Stimulated activated CD8-positive, alpha-beta memory T cell treated with anti-CD3 and anti-CD28 coated beads, Interleukin-4, amount 100 ng/mL, for 4 hours (primary cell): ENCODE results near the gene TEKT3.

Experiments
- DNase-seq, 2 donors: peaks; one replicate each; pipeline ENCODE4 v3.0.0-alpha.2; 2020; ENCODE audit warnings: low read depth in 2 of 2, low spot score in 1 of 2

The TEKT3 gene

GRCh38 chr17:15341385-15341849 is at the start of gene TEKT3:
TEKT3 (minus strand) TSS chr17:15341597; CDS start chr17:15331585, 10,012 bp downstream.
- DNase-seq = no peak

DNA sequence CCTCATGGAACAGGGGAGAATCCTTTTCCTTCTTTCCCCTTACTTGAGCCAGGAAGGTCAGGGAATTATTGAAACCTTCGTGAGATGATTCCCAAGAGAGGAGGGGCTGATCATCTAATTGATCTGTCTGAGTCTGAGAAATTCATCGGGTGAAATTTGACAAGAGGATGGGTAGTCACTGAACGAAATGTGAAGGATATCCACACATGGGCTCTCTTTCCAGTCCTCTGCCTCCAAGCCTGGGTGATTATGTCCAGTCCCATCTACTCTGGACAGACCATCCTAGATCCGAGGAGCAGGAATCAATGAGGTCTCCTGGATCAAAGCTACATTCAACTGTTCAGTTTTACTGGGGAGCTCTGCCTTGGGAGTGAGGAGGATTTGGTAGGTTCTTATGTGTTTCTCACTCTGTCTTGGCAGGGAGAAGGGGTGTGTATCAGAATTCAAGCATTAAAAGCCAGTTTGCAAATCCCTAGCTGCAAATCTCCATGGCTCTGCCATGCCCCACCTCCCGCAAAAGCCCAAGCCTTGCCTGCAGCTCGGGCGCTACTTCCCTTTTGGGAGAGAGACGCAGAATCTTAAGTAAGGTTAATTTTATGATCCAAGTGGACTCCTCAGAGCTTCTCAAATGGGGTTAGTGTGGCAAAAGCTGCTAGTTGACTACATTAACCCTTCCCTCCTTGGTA is 47.1 kb upstream of the TEKT3 start:
- no peak for DNase-seq

GRCh38 chr17:15386083-15386482 is 44.7 kb upstream of the TEKT3 start:
- DNase-seq = no peak

DNA sequence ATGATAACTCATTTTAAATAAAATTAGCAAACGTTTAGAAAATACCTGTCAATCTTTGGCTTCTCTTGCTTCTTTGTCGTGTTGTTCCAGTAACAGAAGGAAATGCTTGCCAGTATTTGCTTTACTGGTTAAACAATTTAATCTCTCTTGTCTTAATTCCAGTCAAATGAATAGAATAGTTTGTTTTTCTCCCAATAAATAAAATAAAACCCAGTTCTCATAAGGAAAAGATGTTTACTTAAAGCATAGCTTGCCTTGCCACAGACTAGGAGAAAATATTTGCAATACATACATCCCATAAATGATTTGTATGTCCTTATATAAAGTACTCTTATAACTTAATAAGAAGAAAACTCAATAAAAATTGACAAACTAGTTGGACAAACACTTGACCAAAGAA is 43.9 kb upstream of the TEKT3 start:
- DNase-seq = no peak

DNA sequence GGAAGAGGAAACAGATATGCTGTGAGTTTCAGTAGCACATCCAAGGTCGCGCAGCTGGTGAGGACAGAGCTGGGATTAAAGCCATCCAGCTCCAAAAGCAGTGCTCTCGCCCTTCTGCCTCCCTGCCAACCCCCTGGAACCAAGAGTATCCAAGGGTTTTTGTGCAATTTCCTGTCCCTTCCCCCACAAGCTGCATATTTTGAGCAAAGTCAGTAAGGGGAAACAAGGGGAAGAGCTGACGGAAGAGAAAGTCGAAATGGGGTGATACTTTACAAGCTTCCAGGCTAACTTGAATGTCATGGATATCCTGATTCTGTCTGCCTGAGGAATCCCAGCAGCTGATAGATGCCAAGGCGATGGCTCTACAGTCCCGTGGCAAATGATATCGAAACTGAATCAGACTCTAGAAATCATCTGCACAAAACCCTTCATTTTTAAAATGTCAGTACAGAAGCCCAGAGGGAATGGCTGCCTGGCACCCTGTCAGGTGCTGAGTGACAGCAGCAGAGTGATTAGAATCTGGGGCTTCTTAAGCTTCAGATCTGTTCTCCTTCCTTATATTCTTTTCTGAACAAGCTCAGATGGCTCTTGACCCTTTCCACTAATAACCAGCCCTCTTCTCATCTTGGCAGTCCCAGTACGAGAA is 42.9 kb upstream of the TEKT3 start:
- no peak for DNase-seq

- no peak for DNase-seq
Measured at GRCh38 chr17:15382914-15383313, 41.5 kb upstream of the TEKT3 start.

DNA sequence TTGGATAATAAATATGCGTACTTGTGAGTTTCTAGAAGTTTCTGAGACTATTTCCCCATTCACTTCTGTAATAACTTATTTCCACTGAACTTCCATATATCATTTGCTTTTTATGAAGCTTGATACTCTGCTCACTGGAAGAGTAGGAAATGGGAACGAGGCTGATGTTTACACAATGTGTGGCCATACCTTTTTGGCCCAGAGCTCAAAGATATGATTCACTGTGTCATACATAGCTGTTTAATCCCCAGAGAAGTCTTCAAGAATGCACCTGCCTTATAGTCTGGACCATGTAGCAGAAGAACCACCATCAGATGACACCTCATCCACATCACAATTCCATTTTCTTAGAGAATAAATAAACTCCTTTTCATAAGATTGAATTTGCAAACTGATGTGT is 40.3 kb upstream of the TEKT3 start:
- DNase-seq = no peak

DNA sequence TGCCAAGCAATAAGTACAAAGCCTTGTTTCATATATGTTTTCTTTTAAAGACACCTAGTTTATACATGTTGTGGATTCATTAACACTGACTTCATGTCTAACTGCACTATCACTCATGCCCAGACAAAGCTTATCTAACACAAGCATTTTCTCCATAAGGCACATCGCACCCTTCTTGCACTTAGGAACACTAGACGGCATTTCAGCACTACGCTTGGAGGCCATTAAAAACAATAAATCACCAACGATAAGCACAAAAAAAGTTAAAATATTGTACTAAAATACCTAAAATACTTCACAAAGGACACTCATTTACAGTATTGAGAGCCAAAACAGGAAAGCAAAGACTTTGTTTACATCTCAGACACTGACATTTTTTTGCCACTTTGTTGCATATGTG is 39.0 kb upstream of the TEKT3 start:
- DNase-seq = no peak

GRCh38 chr17:15379659-15380058 is 38.3 kb upstream of the TEKT3 start:
- DNase-seq = no peak

- no peak for DNase-seq
Measured at GRCh38 chr17:15378243-15378642, 36.8 kb upstream of the TEKT3 start.

DNA sequence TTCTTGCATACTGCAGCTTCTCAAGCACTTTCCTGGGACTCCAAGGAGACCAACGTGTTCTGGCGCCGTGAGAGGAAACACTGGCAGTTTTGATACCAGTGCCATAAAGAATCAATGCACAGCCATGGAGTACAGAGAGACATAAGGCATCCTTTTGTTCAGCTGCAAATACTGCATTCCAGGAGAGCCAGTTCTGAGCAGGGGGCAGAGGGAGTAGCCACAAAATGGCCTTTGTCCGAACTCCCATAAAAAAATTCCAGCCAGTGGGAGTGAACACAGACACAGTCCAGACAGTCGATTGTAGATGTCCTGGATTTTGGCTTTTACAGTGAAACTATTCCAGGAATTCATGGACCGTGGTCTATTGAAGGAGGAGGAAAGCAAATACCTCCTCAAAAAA is 36.2 kb upstream of the TEKT3 start:
- no peak for DNase-seq

GRCh38 chr17:15377200-15377599 is 35.8 kb upstream of the TEKT3 start:
- no peak for DNase-seq

DNA sequence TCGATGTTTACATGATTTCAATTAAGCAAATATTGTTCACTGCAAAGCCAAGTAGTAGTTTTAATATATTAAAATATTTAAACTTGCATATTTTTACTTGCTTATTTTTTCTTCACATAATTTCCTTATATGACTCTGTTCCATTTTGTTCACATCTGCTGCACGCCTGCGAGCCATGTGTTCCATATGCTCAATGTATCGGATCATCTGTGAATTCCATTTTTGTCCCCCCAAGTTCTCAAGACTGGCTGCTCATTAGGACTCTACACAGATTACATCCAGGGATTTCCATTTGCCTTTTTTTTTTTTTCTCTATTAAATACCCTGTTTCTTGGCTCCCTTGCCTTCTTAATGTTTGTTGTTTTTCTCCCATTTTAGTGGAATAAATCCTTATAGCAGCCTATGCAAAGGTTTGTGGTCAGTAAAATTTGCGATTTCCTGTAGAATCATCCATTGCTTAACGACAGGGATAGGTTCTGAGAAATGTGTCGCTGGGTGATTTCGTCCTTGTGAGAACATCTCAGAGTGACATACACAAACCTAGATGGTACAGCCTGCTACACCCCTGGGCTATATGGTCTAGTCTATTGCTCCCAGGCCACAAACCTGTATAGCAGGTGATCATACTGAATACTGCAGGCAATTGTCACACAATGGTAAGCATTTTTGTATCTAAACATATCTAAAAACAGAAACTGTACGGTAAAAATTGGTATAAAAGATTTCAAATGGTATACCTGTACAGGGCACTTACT is 30.2 kb upstream of the TEKT3 start:
- no peak for DNase-seq

GRCh38 chr17:15368600-15368999 is 27.2 kb upstream of the TEKT3 start:
- no peak for DNase-seq

DNA sequence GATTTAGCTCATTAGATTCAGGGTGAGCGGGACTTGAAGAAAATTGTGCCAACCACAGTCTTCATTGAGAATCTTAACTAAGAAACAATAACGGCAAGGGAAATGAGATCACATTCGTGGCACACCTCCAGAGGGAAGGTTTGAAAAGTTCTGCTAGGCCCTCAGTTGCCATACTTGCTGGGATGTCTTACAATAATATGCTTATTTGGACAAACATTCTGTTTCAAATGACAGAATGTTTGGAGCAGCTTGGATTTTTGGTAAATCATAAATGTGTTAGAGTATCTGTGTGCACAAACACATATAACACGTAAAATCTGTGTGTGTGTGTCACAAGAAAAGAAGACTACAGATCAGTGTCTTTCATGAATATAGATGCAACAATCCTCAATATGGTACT is 24.6 kb upstream of the TEKT3 start:
- no peak for DNase-seq

- no peak for DNase-seq
Measured at GRCh38 chr17:15364615-15365014, 23.2 kb upstream of the TEKT3 start.

DNA sequence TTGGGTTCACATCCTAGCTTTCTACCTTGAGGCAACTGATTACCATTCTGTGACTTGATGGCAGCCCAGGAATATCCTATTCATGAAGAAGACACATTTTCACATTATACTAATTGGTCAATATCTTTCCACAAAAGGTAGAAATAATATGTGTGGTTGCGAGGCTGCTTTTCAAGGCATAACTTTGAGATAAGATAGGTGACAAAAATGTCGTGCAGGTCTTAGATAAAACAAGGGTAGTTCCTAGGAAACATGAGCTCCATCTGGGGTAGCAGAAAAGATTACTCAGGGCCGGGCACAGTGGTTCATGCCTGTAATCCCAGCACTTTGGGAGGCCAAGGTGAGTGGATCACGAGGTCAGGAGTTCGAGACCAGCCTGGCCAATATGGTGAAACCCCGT is 22.3 kb upstream of the TEKT3 start:
- no peak for DNase-seq

DNA sequence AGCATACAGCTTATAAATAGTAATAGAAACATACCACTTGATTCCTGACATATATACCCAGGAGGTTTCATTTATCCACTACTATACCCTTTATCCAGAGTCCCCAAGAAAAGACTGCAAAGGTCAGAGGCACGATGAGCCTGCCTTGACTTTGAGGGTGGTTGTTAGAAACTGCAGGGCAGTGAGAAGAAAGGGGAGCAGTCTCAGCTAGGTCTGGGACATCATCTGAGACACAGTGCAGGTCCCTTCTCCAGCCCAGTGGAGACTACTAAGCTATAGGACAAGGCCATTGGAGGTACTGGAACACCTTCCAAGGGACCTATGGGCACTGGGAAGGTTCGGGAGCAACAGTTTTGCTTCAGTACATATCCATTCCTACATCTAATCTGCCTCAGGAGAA is 20.2 kb upstream of the TEKT3 start:
- no peak for DNase-seq

DNA sequence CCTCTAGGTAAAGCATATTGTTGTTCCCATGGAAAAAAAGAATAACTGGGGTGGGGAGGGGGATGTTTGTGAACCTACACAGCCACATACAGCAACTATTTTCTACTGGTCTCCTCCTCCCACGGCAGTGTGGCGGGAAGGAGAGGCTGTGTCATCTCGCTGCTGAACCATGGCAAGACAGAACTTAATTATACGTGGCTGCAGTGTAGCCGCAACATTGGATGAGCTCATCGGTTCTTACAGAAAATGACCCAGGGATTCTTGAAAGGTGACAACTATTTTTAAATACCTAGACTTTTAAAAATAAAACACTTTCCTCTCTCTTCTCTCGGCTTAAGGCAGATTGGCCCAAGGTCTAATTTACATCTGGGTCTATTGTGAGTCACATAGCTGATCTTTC is 19.8 kb upstream of the TEKT3 start:
- DNase-seq = no peak

DNA sequence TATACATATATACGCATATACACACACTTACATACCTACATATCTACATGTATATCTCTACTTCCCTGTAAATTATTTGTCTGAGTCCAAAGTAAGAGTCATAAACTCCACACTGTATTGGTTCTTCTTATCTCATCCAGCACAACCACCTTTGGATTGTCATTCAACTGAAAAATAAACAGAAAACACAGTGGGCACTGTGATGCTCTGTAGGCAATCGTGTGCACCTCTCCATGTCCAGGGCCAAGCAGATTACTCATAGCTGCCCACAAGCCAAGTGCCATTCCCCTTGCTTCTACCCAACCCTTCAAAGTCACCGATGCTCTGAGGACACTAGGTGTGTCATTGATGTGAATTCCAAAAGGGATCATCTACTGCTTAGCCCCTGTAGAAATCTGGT is 12.9 kb upstream of the TEKT3 start:
- DNase-seq = no peak

- no peak for DNase-seq
Measured at GRCh38 chr17:15351925-15352324, 10.5 kb upstream of the TEKT3 start.

DNA sequence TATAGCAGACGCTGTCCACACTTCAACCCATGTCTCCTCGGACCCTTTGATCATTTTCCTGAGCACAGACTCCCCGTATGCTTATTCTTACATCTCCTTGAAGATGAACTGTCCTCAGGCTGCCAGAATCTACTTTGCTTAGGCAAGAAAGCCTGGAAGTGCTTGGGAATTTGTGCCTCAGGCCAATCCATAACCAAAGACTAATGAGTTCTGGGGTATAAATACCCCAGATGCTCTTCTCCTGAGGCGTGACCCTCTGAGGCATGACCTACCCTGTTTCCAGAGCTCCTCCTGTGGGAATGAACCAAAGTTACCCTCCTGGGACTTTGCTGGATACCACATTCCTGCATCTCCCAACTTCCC is 10.1 kb upstream of the TEKT3 start:
- no peak for DNase-seq
